Mucosa of stomach (tissue), 1 donor: Measurements from ENCODE around the gene APLNR.

ENCODE experiments used
- H3K27me3 ChIP-seq: one replicate; pipeline ENCODE4 v1.7.0; 2013; ENCODE audit warnings: mild to moderate bottlenecking, low read length; ENCODE audit not compliant: control insufficient read depth, insufficient read depth
- H3K36me3 ChIP-seq: one replicate; pipeline ENCODE4 v1.7.0; 2013; ENCODE audit warnings: low read length; ENCODE audit not compliant: control insufficient read depth, insufficient read depth
- H3K4me1 ChIP-seq: one replicate; pipeline ENCODE4 v1.7.0; 2013; ENCODE audit warnings: mild to moderate bottlenecking, low read length; ENCODE audit not compliant: control insufficient read depth, insufficient read depth
- H3K4me3 ChIP-seq: one replicate; pipeline ENCODE4 v1.7.0; 2013; ENCODE audit warnings: low read length
- H3K9ac ChIP-seq: one replicate; pipeline ENCODE4 v1.7.0; 2013; ENCODE audit warnings: mild to moderate bottlenecking, low read length, moderate library complexity
- H3K9me3 ChIP-seq: one replicate; pipeline ENCODE4 v1.7.0; 2013; ENCODE audit warnings: mild to moderate bottlenecking, low read length, moderate library complexity; ENCODE audit not compliant: control insufficient read depth
- donor health status: Pancreatic carcinoma.

Gene APLNR

GRCh38 chr11:57207168-57207567 lies 29.9 kb downstream of the APLNR start:
- no peaks in the 10 kb centered on the region for H3K4me1 ChIP-seq
- no peaks in the 10 kb centered on the region for H3K9me3 ChIP-seq
- H3K4me3 ChIP-seq: no peak overlapping the region
- H3K36me3 ChIP-seq: no peaks in the 10 kb centered on the region
- H3K27me3 ChIP-seq: no peaks in the 10 kb centered on the region
- H3K9ac ChIP-seq: no peak overlapping the region

- no peak overlapping the region for H3K9ac ChIP-seq
- no peaks in the 10 kb centered on the region for H3K9me3 ChIP-seq
- no peak overlapping the region for H3K4me3 ChIP-seq
- no peaks in the 10 kb centered on the region for H3K36me3 ChIP-seq
- H3K27me3 ChIP-seq: no peaks in the 10 kb centered on the region
- H3K4me1 ChIP-seq: no peaks in the 10 kb centered on the region
These were observed 31.9 kb downstream of the APLNR start for GRCh38 chr11:57205041-57205641.

DNA sequence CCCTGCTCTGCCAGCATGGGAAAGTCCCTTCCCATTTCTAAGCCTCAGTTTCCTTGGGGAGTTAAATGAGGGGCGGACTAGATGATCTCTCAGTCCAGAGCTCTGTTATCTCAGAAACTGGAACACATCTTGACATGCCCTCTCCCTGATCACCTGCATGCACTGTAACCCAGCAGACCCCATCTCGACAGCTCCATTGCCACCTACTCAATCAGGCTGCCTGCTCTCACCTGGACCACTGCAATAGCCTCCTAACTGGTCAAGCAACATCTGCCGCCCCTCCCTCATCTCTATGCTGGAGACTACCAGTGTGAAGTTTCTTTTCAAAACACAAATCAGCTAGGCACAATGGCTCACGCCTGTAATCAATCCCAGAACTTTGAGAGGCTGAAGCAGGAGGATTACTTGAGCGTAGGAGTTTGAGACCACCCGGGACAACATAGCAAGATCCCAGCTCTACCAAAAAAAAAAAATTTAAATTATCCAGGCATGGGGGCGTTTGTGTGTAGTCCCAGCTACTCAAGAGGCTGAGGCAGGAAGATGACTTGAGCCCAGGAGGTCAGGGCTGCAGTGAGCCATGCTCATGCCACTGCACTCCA lies 33.1 kb downstream of the APLNR start:
- Histone ChIP-seq H3K4me3 (no peak overlapping the region), H3K9ac (no peak overlapping the region), H3K36me3 (no peaks in the 10 kb centered on the region), H3K27me3 (no peaks in the 10 kb centered on the region), H3K9me3 (no peaks in the 10 kb centered on the region), H3K4me1 (no peaks in the 10 kb centered on the region)

DNA sequence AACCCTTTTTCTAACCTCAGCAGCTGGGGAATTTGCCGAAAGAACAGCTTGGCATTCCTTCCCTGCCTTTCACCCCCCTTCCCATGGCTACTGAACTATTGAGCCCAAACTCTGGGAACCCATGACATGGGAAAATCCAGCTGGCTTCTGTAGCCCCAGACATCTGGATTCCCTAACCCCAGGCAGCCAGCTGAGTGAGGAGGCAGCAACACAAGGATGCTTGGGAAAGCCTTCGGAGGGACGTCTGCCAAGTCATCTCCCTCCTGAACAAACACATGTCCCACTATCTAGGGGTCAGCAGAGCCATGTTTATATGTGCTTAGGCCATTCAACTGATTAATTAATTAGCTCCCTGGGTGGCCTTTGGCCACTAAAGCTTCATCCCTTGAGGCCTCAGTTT lies 33.7 kb downstream of the APLNR start:
- Histone ChIP-seq H3K9ac (no peak overlapping the region), H3K9me3 (no peaks in the 10 kb centered on the region), H3K36me3 (no peaks in the 10 kb centered on the region), H3K4me3 (no peak overlapping the region), H3K4me1 (no peaks in the 10 kb centered on the region), H3K27me3 (no peaks in the 10 kb centered on the region)

GRCh38 chr11:57202281-57202680 lies 34.8 kb downstream of the APLNR start:
- no peak overlapping the region for H3K4me3 ChIP-seq
- H3K4me1 ChIP-seq: no peaks in the 10 kb centered on the region
- H3K9me3 ChIP-seq: no peaks in the 10 kb centered on the region
- H3K27me3 ChIP-seq: no peaks in the 10 kb centered on the region
- H3K9ac ChIP-seq: no peak overlapping the region
- H3K36me3 ChIP-seq: no peaks in the 10 kb centered on the region

DNA sequence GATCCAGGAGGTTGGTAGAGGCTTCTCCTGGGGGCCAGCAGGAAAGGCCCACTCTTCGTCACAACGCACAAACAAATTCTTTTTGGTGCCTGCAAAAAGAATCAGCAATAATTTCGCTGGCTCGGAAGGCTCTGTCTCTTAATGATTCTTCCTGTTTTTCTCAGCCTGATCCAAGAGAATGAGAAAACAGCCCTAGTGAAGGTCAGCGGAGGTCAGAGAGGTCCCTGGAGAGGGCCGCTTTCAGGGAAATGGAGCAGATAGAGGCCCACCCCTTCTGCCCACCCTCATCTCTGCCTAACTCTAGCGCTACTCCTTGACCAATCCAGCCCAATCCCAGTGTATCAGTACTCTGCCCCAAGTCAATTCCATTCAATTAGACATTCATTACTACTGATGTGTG lies 36.1 kb downstream of the APLNR start:
- Histone ChIP-seq H3K4me3 (no peak overlapping the region), H3K9me3 (no peaks in the 10 kb centered on the region), H3K9ac (no peak overlapping the region), H3K27me3 (no peaks in the 10 kb centered on the region), H3K4me1 (no peaks in the 10 kb centered on the region), H3K36me3 (no peaks in the 10 kb centered on the region)

DNA sequence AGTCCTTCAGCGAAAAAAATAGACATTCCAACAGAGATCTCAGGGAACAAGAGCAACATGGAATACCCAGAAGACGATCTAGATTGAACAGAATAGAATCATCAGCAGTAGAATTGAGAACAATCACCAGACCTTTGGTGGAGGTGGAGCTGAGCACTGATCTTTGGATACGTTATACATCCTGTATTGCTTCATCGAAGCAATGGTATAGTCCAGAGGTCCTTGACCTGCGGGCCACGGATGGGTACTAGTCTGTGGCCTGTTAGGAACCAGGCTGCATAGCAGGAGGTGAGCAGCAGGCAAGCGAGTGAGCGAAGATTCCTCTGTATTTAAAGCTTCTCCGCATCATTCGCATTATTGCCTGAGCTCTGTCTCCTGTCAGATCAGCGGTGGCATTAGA lies 37.7 kb downstream of the APLNR start:
- Histone ChIP-seq H3K4me1 (no peaks in the 10 kb centered on the region), H3K27me3 (no peaks in the 10 kb centered on the region), H3K9ac (no peak overlapping the region), H3K4me3 (no peak overlapping the region), H3K36me3 (no peaks in the 10 kb centered on the region), H3K9me3 (no peaks in the 10 kb centered on the region)

DNA sequence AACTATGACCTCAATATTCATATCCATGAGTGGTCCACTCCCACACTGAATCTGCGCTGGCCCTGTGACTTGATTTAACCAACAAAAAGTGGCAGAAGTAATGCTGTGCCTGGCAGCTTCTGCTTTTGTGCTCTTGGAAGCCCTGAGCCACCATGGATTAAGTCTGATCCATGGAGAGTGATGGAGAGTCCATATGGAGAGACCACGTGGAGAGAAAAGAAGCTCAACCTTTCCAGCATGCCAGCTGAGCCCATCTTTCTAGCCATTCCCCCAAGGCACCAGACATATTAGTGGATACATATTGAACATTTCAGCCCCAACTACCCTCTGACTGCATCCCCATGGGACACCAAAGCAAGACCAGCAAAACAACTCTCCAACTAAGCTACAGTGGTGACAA lies 39.3 kb downstream of the APLNR start:
- H3K9ac ChIP-seq: no peak overlapping the region
- no peaks in the 10 kb centered on the region for H3K4me1 ChIP-seq
- H3K4me3 ChIP-seq: no peak overlapping the region
- H3K9me3 ChIP-seq: no peaks in the 10 kb centered on the region
- no peaks in the 10 kb centered on the region for H3K36me3 ChIP-seq
- H3K27me3 ChIP-seq: no peaks in the 10 kb centered on the region

- H3K4me3 ChIP-seq: no peak overlapping the region
- H3K9ac ChIP-seq: no peak overlapping the region
- no peaks in the 10 kb centered on the region for H3K4me1 ChIP-seq
- H3K9me3 ChIP-seq: no peaks in the 10 kb centered on the region
- no peaks in the 10 kb centered on the region for H3K36me3 ChIP-seq
- H3K27me3 ChIP-seq: no peaks in the 10 kb centered on the region
These were observed 40.5 kb downstream of the APLNR start for GRCh38 chr11:57196596-57196995.

DNA sequence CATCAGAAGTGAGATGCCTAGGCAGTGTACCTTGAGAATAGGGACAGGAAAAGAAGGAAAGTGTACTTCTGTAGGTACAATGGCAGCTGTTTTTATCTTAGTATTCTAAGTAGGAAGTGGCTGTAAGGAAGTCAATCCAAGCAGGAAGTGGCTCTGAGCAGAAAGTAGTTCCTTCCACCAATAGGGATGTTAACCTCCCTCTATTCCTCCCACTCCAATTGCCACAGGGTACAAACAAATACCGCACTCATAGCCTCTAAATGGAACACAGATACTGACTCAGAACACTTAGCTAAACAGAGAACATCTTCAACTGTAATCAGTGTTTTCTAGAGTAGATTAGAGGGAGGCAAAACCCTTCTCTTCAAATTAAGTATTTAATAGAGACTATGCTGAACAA lies 44.7 kb downstream of the APLNR start:
- Histone ChIP-seq H3K4me3 (no peak overlapping the region), H3K9me3 (no peaks in the 10 kb centered on the region), H3K36me3 (no peaks in the 10 kb centered on the region), H3K4me1 (no peaks in the 10 kb centered on the region), H3K27me3 (no peaks in the 10 kb centered on the region), H3K9ac (no peak overlapping the region)

- Histone ChIP-seq H3K36me3 (no peaks in the 10 kb centered on the region), H3K9ac (no peak overlapping the region), H3K9me3 (no peaks in the 10 kb centered on the region), H3K27me3 (no peaks in the 10 kb centered on the region), H3K4me3 (no peak overlapping the region), H3K4me1 (no peaks in the 10 kb centered on the region)
These were observed 45.5 kb downstream of the APLNR start for GRCh38 chr11:57191311-57192219.

DNA sequence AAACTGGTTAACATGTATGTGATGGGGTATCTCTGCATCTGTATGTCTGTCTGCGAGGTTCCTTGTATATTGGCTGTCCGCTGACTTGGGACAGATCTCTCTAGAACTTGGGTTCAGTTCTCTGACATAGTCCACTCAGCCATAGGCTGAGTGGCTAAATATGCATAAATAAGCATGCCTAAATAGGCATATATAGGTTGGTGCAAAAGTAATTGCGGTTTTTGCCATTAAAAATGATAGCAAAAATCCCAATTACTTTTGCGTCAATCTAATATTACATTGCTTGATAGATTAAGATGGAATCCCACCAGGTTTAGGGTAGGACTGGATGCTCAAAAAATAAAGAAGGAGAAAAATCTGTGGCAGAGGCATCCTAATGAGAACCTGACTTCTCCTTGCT lies 46.5 kb downstream of the APLNR start:
- H3K36me3 ChIP-seq: no peaks in the 10 kb centered on the region
- no peaks in the 10 kb centered on the region for H3K27me3 ChIP-seq
- no peaks in the 10 kb centered on the region for H3K9me3 ChIP-seq
- H3K4me3 ChIP-seq: no peak overlapping the region
- no peaks in the 10 kb centered on the region for H3K4me1 ChIP-seq
- H3K9ac ChIP-seq: no peak overlapping the region
